H9 (cell line): ENCODE results near the gene SORCS2. TPM values are rescaled to one million over a fixed set of nuclear protein-coding genes. Genes with fewer than 3 reads are reported as not detected.
A peak's percentile ranks its signal among the peaks of the same experiment; 100 is the strongest.

Experiments used
- DNase-seq: peaks from one replicate; pipeline ENCODE4 v3.0.0-alpha.2; 2017
- H2AFZ ChIP-seq: one replicate; pipeline ENCODE4 v1.6.1; 2013; ENCODE audit warnings: mild to moderate bottlenecking, low read length, control low read depth, moderate library complexity
- H2AK5ac ChIP-seq: 2 replicates; pipeline ENCODE4 v1.6.1; 2013; ENCODE audit warnings: low read length, control low read depth, mixed read lengths; ENCODE audit not compliant: insufficient read length
- H2BK120ac ChIP-seq: one replicate; pipeline ENCODE4 v1.6.1; 2013; ENCODE audit warnings: low read depth, mild to moderate bottlenecking, low read length, control low read depth, inconsistent platforms; ENCODE audit not compliant: poor library complexity, severe bottlenecking
- H2BK12ac ChIP-seq: 2 replicates; pipeline ENCODE4 v1.6.1; 2013; ENCODE audit warnings: low read length, control low read depth, mixed read lengths, low read depth; ENCODE audit not compliant: insufficient read length
- H2BK15ac ChIP-seq: 2 replicates; pipeline ENCODE4 v1.6.1; 2013; ENCODE audit warnings: low read depth, low read length, control low read depth
- H2BK20ac ChIP-seq: one replicate; pipeline ENCODE4 v1.6.1; 2013; ENCODE audit warnings: low read depth, mild to moderate bottlenecking, low read length, control low read depth, inconsistent platforms; ENCODE audit not compliant: poor library complexity, severe bottlenecking
- H2BK5ac ChIP-seq: 2 replicates; pipeline ENCODE4 v1.6.1; 2013; ENCODE audit warnings: low read length, control low read depth, mixed read lengths; ENCODE audit not compliant: insufficient read length
- H3K14ac ChIP-seq: 2 replicates; pipeline ENCODE4 v1.6.1; 2013; ENCODE audit warnings: low read length, control low read depth; ENCODE audit not compliant: insufficient read depth
- H3K18ac ChIP-seq: 2 replicates; pipeline ENCODE4 v1.6.1; 2013; ENCODE audit warnings: low read depth, mild to moderate bottlenecking, mixed read lengths, low read length, control low read depth; ENCODE audit not compliant: insufficient read length
- H3K23ac ChIP-seq: 2 replicates; pipeline ENCODE4 v1.6.1; 2013; ENCODE audit warnings: low read length, control low read depth, mixed read lengths, low read depth; ENCODE audit not compliant: insufficient read length
- H3K23me2 ChIP-seq: 2 replicates; pipeline ENCODE4 v1.6.1; 2013; ENCODE audit warnings: low read depth, mild to moderate bottlenecking, mixed read lengths, low read length, control low read depth; ENCODE audit not compliant: insufficient read length, poor library complexity, severe bottlenecking
- H3K27ac ChIP-seq: 2 replicates; pipeline ENCODE4 v1.5.1; 2013; ENCODE audit warnings: low read length, control low read depth, mixed read lengths, low read depth; ENCODE audit not compliant: insufficient read length
- H3K27me3 ChIP-seq: 2 replicates; pipeline ENCODE4 v1.6.1; 2013; ENCODE audit warnings: low read length, control low read depth, inconsistent platforms; ENCODE audit not compliant: insufficient read depth
- H3K4ac ChIP-seq: 2 replicates; pipeline ENCODE4 v1.6.1; 2013; ENCODE audit warnings: low read depth, mild to moderate bottlenecking, control low read depth, inconsistent platforms, low read length, moderate library complexity
- H3K4me1 ChIP-seq: 2 replicates; pipeline ENCODE4 v1.6.1; 2013; ENCODE audit warnings: low read length, control low read depth, inconsistent platforms; ENCODE audit not compliant: insufficient read depth
- H3K4me2 ChIP-seq: 2 replicates; pipeline ENCODE4 v1.6.1; 2013; ENCODE audit warnings: low read length, control low read depth, mixed read lengths; ENCODE audit not compliant: insufficient read length, insufficient read depth
- H3K56ac ChIP-seq: 2 replicates; pipeline ENCODE4 v1.6.1; 2013; ENCODE audit warnings: low read depth, mild to moderate bottlenecking, mixed read lengths, low read length, control low read depth; ENCODE audit not compliant: insufficient read length
- H3K79me1 ChIP-seq: 2 replicates; pipeline ENCODE4 v1.6.1; 2013; ENCODE audit warnings: low read depth, mild to moderate bottlenecking, moderate library complexity, low read length, control low read depth, inconsistent platforms; ENCODE audit not compliant: insufficient read depth, poor library complexity, severe bottlenecking
- H3K79me2 ChIP-seq: 2 replicates; pipeline ENCODE4 v1.6.1; 2013; ENCODE audit warnings: low read length, control low read depth, inconsistent platforms; ENCODE audit not compliant: insufficient read depth
- H3K9ac ChIP-seq: 2 replicates; pipeline ENCODE4 v1.6.1; 2013; ENCODE audit warnings: low read length, control low read depth, mixed read lengths; ENCODE audit not compliant: insufficient read length; ENCODE audit errors: extremely low read depth
- H3K9me3 ChIP-seq: one replicate; pipeline ENCODE4 v1.6.1; 2013; ENCODE audit warnings: low read depth, low read length, inconsistent platforms; ENCODE audit not compliant: control insufficient read depth
- H3T11ph ChIP-seq: one replicate; pipeline ENCODE4 v1.6.1; 2013; ENCODE audit warnings: mild to moderate bottlenecking, low read length, control low read depth, inconsistent platforms
- H4K20me1 ChIP-seq: one replicate; pipeline ENCODE4 v1.6.1; 2013; ENCODE audit not compliant: control insufficient read depth, insufficient read length, insufficient read depth
- H4K5ac ChIP-seq: 2 replicates; pipeline ENCODE4 v1.6.1; 2013; ENCODE audit warnings: low read depth, mild to moderate bottlenecking, mixed read lengths, low read length, control low read depth; ENCODE audit not compliant: insufficient read length
- H4K8ac ChIP-seq: replicated peaks from 2 replicates; pipeline ENCODE4 v1.6.1; 2013; ENCODE audit warnings: low read length, control low read depth, mixed read lengths, low read depth; ENCODE audit not compliant: insufficient read length
- H4K91ac ChIP-seq: 2 replicates; pipeline ENCODE4 v1.6.1; 2013; ENCODE audit warnings: low read depth, mild to moderate bottlenecking, moderate library complexity, mixed read lengths, low read length, control low read depth; ENCODE audit not compliant: insufficient read length
- H3K27ac Mint-ChIP-seq, 3 experiments: 2 replicates in 2 of 3; 3 replicates in 1 of 3; pipeline ENCODE4 v1.8.0; 2020 to 2021; ENCODE audit warnings: mixed read lengths in 3 of 3, mild to moderate bottlenecking in 1 of 3, moderate library complexity in 1 of 3
- H3K27me3 Mint-ChIP-seq: 2 replicates; pipeline ENCODE4 v1.8.0; 2021; ENCODE audit warnings: low read depth, mild to moderate bottlenecking, moderate library complexity, mixed read lengths
- H3K36me3 Mint-ChIP-seq, 3 experiments: 2 replicates in 2 of 3; 3 replicates in 1 of 3; pipeline ENCODE4 v1.8.0; 2020 to 2021; ENCODE audit warnings: low read depth in 3 of 3, mixed read lengths in 3 of 3; ENCODE audit not compliant: insufficient read depth in 1 of 3
- H3K4me1 Mint-ChIP-seq, 2 experiments: 2 replicates each; pipeline ENCODE4 v1.8.0; 2020; ENCODE audit warnings: mixed read lengths in 2 of 2
- H3K4me3 Mint-ChIP-seq, 2 experiments: 2 replicates in 1 of 2; 3 replicates in 1 of 2; pipeline ENCODE4 v1.8.0; 2020 to 2021; ENCODE audit warnings: mild to moderate bottlenecking in 2 of 2, mixed read lengths in 2 of 2, moderate library complexity in 1 of 2
- H3K9me3 Mint-ChIP-seq, 2 experiments: 2 replicates in 1 of 2; 3 replicates in 1 of 2; pipeline ENCODE4 v1.8.0; 2020; ENCODE audit warnings: mild to moderate bottlenecking in 2 of 2, mixed read lengths in 2 of 2, moderate library complexity in 1 of 2
- WGBS: extraction: QIAGEN DNeasy Blood & Tissue Kit; methylation state at CpG from one replicate; pipeline ENCODE4 v1.1.7; 2013; ENCODE audit warnings: missing lambda C conversion rate, low lambda C conversion rate, mixed read lengths; ENCODE audit not compliant: insufficient read length; ENCODE audit errors: extremely low coverage; 5-methylcytosine and 5-hydroxymethylcytosine counted together
- total RNA-seq: library from RNA; stranded (reverse); gene quantifications from 2 replicates; pipeline ENCODE4 v1.2.1, GENCODE V29; 2021
- TF ChIP-seq, protein P1 (sequence below): fragments of 200-600 bp; sonication (generic); conservative IDR thresholded peaks from 3 replicates; pipeline ENCODE4 v1.8.0; 2021; ENCODE audit warnings: antibody characterized with exemption, mild to moderate bottlenecking

Gene SORCS2
- total RNA-seq, 1 experiment from 2014 or later, result 0.57 TPM

DNA sequence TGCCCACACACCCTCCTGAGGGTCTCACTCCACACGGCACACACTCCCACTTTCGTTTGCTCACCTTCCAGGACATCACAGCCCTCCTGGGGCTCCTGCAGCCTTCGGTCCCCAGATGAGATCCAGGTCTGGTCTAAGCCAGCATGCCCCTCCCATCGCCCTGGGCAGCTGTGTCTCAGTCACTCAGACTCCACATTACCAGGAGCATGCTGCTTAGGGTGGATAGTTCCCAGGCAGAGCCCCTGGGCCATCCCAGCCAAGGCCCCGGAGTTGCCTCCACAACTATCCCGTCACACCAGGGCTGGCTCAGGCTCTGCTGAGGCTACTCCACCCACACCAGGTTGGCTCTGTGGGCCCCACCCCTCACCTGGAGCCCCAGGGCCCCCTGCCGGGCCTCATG, 292.8 kb downstream of the SORCS2 start:
- no peak overlapping the region for H2BK5ac ChIP-seq
- no peak overlapping the region for H3K9ac ChIP-seq

More for the DNA sequence above, 292.8 kb downstream of the SORCS2 start:
- Histone ChIP-seq H3K79me1 (no peaks in the 10 kb centered on the region), H4K20me1 (no peaks in the 10 kb centered on the region), H2AK5ac (no peak overlapping the region), H3K23me2 (no peaks in the 10 kb centered on the region), H3K14ac (no peak overlapping the region; the same call in 1 of the 2 replicates), H4K91ac (no peak overlapping the region), H2BK12ac (no peak overlapping the region), H3K4ac (no peak overlapping the region), H3K9me3 (no peaks in the 10 kb centered on the region), H4K5ac (no peak overlapping the region), H2BK15ac (no peak overlapping the region), H3K79me2 (no peaks in the 10 kb centered on the region), H2BK120ac (no peak overlapping the region), H3K4me1 (no peaks in the 10 kb centered on the region), H3K4me2 (no peak overlapping the region), H3K18ac (no peak overlapping the region), H2AFZ (no peak overlapping the region), H3K56ac (no peak overlapping the region), H2BK20ac (no peak overlapping the region), H3K27ac (no peak overlapping the region), H3K27me3 (no peaks in the 10 kb centered on the region), H3K23ac (no peak overlapping the region), H4K8ac (no peak overlapping the region), H3T11ph (no peak overlapping the region)
- TF ChIP-seq, protein P1, sequence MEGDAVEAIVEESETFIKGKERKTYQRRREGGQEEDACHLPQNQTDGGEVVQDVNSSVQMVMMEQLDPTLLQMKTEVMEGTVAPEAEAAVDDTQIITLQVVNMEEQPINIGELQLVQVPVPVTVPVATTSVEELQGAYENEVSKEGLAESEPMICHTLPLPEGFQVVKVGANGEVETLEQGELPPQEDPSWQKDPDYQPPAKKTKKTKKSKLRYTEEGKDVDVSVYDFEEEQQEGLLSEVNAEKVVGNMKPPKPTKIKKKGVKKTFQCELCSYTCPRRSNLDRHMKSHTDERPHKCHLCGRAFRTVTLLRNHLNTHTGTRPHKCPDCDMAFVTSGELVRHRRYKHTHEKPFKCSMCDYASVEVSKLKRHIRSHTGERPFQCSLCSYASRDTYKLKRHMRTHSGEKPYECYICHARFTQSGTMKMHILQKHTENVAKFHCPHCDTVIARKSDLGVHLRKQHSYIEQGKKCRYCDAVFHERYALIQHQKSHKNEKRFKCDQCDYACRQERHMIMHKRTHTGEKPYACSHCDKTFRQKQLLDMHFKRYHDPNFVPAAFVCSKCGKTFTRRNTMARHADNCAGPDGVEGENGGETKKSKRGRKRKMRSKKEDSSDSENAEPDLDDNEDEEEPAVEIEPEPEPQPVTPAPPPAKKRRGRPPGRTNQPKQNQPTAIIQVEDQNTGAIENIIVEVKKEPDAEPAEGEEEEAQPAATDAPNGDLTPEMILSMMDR, result no peak
- WGBS, result no CpG with 5 or more reads among the region's 7 CpGs
- peak overlapping the region in 1 of 3 experiments; percentile 70; a peak in 1 of 7 replicates for H3K27ac Mint-ChIP-seq
- DNase-seq, result no peak
- no peaks in the 10 kb centered on the region for H3K36me3 Mint-ChIP-seq
- no peaks in the 10 kb centered on the region; the same call in 1 of the 2 replicates for H3K27me3 Mint-ChIP-seq
- H3K4me1 Mint-ChIP-seq, result peaks cover 34 to 38% of the 10 kb centered on the region in 2 experiments
- no peak overlapping the region for H3K4me3 Mint-ChIP-seq
- H3K9me3 Mint-ChIP-seq, result no peaks in the 10 kb centered on the region; a peak in 1 of 5 replicates
